Inflammatory macrophage (primary cell): ENCODE data around the gene GPAM.
A peak's percentile ranks its signal among the peaks of the same experiment; 100 is the strongest.
"Not testable (repeated sequence)": the region's sequence is repeated elsewhere in the genome, so short reads cannot be mapped to it uniquely, and the experiment has no call there.

Experiments used
- DNase-seq, 2 donors: peaks; one replicate each; pipeline ENCODE4 v3.0.0-alpha.2; 2020 to 2022

GPAM gene

DNA sequence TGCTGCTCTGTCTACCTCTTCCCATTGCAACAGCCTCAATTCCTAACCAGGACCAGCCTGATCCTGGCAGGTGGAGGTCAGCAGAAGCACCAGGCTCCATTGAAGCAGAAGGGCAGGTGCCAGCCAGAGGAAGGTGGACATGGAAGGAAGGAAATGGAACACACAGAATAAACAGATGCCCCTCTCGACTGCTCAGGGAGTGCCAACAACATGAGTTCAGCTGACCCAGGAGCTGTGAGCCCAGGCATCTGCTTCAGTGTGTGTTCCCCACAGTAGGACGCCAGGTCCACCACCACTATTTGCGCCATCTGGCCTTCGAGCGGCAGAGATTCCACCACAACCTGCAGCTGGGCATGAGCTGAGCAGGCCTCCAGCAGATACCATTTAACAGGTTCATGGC, 56.7 kb downstream of the GPAM start:
- no peak for DNase-seq

DNA sequence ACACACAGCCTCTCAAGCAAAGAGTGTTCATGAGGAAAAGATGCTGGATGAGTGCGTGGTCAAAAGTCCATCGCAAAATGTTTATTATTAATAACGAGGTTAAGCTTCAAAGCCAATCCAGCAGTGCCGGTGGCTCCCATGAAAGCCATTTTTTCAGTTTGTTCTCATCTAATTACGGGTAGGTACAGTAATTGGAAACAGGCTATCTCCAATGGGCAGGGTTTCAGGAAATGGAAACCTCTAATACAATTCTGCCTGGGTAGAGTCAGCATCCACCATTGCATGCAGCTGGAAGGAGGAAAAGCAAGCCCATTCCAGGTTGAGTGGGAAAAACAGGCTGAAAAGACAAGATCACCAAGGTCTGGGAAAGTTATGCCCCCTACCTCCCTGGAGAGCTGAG, 57.4 kb downstream of the GPAM start:
- no peak for DNase-seq

DNA sequence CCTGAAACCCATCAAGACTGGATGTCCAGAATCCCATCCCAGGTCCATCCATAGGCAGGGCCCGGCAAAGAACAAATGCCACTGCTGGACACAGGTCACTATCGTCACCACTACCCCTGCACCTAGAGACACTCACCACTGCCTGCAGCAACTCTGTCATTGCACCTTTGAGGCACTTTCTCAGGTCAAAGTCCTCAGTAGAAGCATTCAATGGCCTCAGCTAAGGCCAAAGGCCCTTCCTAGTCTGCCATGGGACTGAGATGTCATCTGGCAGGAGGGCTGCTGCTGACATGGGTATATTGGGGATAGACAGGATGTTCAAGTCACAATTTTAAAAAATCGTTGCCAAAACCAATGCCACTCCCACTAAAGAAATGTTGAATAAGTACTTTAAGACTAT, 58.7 kb downstream of the GPAM start:
- no peak for DNase-seq

DNA sequence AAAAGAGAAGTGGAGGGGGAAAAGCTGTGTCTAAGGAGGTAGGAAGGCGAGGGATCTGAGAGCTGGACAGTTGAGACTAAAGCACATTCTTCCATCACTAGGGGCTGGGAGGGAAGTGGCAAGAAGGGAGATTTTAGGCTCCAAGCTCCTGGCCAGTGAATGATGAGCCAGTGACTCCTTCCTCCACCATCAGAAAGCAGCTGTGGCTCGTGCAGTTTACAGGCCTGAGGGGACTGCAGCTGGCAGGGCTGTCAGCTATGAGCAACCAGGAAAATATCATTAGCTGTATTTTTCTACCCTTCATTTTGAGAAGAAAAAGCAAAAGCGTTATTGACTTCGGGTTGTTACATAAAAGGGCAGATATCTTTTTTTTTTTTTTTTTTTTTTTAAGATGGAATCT, 60.7 kb downstream of the GPAM start:
- no peak for DNase-seq

DNA sequence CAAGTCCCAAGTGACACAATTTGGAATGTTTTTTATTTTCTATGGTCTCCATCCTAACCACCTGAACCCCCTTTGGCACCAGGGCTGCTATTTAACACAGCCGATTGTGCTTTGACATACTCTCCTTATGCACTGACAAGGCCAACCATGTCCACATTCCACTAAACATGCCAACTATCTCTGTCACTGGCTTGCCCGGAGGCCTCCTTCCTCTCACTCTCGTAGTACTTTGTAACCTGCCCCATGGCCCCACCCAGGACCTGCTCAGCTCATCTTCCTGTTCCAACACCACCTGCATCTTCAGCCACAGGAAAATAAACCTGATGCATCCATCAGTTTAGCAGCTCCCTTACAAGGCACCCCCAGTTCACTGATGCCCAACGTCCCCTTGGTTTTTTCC, 63.1 kb downstream of the GPAM start:
- no peak for DNase-seq

DNA sequence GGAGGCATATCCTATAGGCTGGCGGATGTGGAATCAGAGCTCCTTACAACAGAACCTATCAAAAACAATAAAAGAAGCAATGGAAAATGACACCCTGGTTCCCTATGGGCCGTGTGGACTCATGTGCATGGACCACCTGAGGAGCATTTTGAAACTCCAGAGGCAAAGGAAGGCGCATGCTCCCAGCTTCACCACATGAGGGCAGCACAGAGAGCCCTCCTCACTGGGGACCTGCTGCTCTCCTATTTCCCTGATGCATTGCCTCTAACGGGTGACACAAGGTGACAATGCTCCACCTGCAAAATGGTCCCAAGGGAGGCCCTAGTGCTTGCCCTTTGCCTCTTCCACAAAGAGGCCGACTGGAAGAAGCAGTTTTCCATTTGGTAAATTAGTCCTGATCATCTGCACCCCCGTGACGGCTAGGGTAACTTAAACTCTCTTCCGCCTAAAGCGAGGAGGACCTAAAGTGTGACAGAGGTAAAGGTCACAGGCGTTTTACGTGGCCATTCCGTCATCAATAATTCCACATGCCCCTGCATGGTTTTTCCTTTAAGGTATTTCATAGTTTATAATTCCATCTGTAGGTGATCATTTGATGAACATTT, 67.7 kb downstream of the GPAM start:
- peak; percentile 36 to 44 for DNase-seq

DNA sequence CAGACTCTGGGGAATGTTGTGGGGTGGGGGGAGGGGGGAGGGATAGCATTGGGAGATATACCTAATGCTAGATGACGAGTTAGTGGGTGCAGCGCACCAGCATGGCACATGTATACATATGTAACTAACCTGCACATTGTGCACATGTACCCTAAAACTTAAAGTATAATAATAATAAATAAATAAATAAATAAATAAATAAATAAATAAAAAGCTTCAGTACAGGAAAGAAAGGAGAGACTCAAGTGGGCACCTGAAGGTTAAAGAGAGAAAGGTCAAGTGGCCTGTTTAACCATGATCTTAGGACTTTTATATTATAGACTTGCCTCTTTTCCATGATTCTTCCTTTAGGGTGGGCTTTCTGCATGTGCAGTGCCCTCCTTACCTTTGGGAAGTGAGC, 73.8 kb downstream of the GPAM start:
- not testable (repeated sequence) for DNase-seq
